NCI-H748 (cell line): ENCODE data around the gene NINJ1.

Source experiments
- DNase-seq: peaks from one replicate; lab custom pipeline; 2025; ENCODE audit not compliant: unreplicated experiment; lab: John Stamatoyannopoulos, UW

The NINJ1 gene

GRCh38 chr9:93134015-93134739, at the start of gene NINJ1:
Gene NINJ1, minus strand, starts transcription at chr9:93134251. Its CDS starts 34 bp downstream, at chr9:93134217.
- peak; percentile 84 for DNase-seq

- DNase-seq = no peak
These were observed 49.1 kb upstream of the NINJ1 start for GRCh38 chr9:93183131-93183662.

- no peak for DNase-seq
These were observed 48.5 kb upstream of the NINJ1 start for GRCh38 chr9:93182572-93182971.

GRCh38 chr9:93181672-93182435, 47.8 kb upstream of the NINJ1 start:
- DNase-seq = no peak

GRCh38 chr9:93180938-93181337, 46.9 kb upstream of the NINJ1 start:
- no peak for DNase-seq

- DNase-seq = no peak
These were observed 45.1 kb upstream of the NINJ1 start for GRCh38 chr9:93178851-93179786.

- DNase-seq = no peak
These were observed 43.6 kb upstream of the NINJ1 start for GRCh38 chr9:93177676-93178075.

- no peak for DNase-seq
These were observed 40.9 kb upstream of the NINJ1 start for GRCh38 chr9:93174976-93175375.

- no peak for DNase-seq
These were observed 39.5 kb upstream of the NINJ1 start for GRCh38 chr9:93173365-93174051.

- DNase-seq = no peak
These were observed 38.8 kb upstream of the NINJ1 start for GRCh38 chr9:93172666-93173364.

- DNase-seq = no peak
These were observed 37.4 kb upstream of the NINJ1 start for GRCh38 chr9:93171261-93171990.

- no peak for DNase-seq
These were observed 36.5 kb upstream of the NINJ1 start for GRCh38 chr9:93170571-93170970.

GRCh38 chr9:93169444-93169843, 35.4 kb upstream of the NINJ1 start:
- DNase-seq = no peak

GRCh38 chr9:93168581-93168980, 34.5 kb upstream of the NINJ1 start:
- DNase-seq = no peak

- no peak for DNase-seq
These were observed 33.8 kb upstream of the NINJ1 start for GRCh38 chr9:93167838-93168237.

- no peak for DNase-seq
These were observed 33.1 kb upstream of the NINJ1 start for GRCh38 chr9:93167185-93167584.

GRCh38 chr9:93166699-93167098, 32.6 kb upstream of the NINJ1 start:
- DNase-seq = no peak

- DNase-seq = no peak
These were observed 30.0 kb upstream of the NINJ1 start for GRCh38 chr9:93164085-93164484.
